HG02885 (cell line): ENCODE data around the gene MAD2L2.
"Not testable (repeated sequence)": the region's sequence is repeated elsewhere in the genome, so short reads cannot be mapped to it uniquely, and the experiment has no call there.

Source experiments
- ATAC-seq: cut with Tn5 transposase; IDR thresholded peaks from one replicate; pipeline ENCODE4 v1.9.1; 2021; ENCODE audit warnings: mild to moderate bottlenecking; ENCODE audit not compliant: unreplicated experiment, poor library complexity

MAD2L2 gene

DNA sequence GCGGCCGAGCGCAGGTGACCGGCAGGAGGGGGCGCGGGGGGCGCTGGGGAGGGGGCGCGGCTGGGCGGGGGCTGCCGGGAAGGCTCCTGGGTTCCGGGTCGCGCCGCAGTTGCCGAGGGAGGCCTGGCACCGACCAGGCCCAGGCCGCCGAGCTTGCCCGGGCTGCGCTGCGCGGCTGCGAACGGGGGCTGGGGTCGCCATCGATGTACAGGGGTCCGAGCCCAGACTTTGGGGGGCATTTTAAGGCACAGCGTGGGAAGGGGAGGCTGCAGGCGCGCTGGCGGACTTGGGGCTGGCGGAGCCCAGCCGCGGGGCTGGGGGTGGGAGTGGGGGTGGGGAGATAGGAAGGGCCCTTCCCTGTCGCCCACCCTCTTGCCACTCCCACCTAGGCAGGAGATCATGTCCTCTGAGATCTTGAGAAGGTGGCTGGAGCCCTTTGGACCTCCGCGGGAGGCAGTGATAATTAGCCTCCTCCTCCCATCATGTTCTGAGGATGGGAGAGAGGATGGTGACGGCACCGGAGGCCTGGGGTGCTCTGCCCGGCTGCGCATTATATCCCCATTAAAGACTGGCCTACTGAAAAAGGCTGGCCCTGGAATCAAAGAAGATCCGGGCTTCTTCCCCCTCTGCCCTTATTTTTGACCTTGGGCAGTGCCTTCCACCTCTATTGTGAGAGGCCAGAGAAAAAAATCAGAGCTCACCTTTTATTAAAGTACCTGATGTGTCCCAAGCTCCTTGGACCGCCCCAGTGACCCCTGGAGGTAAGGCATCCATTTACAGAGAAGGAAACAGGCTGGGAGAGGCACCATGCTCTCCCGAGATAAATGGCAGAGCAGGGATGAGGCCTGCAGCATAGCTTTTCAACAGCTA, 25.8 kb downstream of the MAD2L2 start:
- peak; percentile 27 for ATAC-seq

DNA sequence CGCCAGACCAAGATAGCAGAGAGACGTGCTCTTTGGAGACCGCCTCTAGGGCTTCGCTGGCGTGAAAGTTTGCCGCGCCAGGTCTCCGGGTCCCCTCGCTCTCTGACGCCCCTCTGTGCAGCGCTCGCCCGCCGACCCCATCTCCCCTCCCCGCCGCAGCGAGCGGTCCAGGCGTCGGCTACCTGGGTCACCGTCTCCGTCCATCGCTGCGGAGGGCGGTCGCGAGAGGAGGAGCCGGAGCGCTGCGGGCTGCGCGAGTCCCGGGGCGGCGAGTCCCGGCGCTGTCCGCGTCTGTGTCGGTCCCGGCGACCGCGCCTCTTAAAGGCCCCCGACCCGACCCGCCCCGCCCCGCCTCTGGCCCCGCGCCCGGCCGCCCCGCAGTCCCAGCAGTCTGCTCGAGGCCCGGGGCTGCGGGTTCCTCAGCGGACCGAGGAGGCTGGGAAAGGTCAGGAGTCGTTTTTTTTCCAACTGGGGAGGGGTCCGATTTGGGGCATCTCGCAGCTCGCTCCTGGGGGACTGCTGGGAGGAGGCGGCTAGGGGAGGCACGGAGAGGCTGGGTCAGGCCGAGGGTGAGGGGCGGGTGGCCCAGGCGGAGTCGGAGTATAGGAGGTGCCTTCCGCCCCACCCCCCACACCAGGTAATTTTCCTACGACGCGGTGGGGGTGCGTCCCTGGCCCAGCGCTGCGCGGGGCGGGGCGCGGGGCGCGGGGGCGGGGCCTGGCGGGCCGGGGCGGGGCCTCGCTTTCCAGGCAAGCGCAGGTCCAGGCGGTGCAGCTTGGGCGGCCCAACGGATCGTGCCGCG, 26.6 kb downstream of the MAD2L2 start, which contains the start of the genes FBXO2 and FBXO44:
TSS of gene FBXO2 (minus strand) at position 293 of the 802 bp plus-strand sequence. CDS start at position 204, 89 bp downstream.
TSS of gene FBXO44 (plus strand) at position 741 of the 802 bp plus-strand sequence. CDS start 959 bp downstream, outside the sequence.
- ATAC-seq = peak; percentile 71

DNA sequence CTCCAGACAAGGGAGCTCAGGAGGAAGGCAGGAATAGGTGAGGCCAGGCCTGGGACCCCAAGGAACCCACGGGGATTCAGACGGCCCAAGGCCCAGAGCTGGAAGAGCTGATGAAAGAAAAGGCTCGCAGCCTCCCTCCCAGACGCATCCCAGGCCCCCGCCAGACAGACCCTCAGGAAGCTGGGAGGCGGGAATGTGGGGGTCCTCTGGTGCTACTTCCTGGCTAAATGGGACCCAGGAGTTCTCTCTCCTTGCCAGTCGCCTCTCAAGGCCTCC, 27.1 kb downstream of the MAD2L2 start:
- ATAC-seq = no peak

DNA sequence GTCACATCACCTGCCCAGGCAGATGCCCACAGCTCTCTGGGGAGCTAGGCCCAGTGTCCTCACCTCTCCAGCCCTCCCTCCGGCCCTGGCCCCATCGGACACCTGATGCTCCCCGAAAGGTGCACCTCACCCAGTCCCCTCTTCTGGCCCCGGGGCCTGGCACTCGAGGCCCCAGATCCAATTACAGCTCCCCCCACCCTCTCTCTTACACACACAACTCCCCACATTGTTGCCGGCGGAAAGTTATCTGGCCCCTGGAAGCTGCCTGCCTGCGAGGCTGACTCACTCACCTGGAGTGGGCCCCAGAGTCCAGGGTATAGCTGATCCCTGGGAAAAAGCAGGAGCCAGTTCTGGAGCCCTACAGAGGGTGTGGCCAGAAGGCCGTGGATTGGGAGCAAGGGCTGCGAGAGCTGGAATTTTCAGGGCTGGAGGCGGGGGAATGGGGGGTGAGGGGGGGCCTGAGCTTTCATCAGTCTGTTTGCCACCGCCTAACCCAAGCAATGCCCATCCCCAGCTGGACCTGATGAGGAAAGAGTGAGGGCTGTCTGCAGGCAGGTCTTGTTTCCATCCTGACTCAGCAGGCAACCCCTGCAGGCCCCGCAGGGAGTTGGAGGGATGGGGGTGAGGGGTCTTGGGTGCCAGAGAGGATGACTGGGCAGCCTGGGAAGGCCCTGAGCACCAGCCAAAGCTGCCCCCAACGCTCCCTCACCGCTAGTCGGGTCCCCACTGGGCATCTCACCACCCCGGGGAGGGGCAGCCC, 27.7 kb downstream of the MAD2L2 start:
- ATAC-seq = no peak

DNA sequence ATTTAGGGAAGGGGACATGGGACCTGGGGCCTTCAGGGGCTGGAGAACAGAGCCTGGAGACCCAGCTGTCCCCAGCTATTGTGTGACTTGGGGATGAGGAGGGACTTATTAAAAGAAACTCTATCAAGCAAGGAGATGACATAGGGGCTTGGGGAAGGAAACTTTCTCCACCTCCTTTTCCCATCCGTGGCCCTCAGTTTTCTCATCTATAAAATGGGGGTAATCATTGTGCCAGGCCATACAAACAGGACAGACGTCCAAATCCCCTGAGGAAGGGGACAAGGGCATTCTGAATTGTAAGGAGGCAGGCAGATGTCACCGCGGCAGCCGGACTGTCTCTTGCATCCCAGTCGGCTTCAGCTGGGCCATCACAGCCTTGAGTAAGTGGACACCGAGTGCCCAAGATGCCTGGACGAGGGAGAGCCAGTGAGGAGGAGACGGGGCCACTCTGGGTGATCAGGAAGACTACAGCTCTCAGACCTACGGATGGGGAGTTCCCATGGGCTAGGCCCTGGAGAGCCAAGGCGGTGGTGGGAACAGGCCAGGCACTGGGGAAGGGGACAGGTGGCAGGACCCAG, 28.7 kb downstream of the MAD2L2 start:
- no peak for ATAC-seq

DNA sequence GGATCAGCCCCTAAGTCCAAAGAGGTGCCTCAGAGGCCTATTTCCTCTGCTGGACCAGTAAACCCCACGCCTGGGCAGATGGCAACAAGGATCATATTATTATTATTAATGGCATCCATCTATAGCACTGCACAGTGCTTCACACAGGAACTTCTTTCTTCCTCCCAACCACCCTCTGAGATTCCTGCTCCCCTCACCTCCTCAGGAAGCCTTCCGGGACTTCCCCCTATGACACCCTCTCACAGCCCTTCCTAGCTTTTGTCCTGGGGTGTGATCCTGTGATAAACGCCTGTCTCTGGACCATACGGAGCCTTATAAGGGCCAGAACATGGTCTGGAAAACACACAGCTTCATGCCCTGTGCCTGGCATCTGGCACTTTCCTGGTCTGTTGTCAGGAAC, 29.9 kb downstream of the MAD2L2 start:
- ATAC-seq = no peak

DNA sequence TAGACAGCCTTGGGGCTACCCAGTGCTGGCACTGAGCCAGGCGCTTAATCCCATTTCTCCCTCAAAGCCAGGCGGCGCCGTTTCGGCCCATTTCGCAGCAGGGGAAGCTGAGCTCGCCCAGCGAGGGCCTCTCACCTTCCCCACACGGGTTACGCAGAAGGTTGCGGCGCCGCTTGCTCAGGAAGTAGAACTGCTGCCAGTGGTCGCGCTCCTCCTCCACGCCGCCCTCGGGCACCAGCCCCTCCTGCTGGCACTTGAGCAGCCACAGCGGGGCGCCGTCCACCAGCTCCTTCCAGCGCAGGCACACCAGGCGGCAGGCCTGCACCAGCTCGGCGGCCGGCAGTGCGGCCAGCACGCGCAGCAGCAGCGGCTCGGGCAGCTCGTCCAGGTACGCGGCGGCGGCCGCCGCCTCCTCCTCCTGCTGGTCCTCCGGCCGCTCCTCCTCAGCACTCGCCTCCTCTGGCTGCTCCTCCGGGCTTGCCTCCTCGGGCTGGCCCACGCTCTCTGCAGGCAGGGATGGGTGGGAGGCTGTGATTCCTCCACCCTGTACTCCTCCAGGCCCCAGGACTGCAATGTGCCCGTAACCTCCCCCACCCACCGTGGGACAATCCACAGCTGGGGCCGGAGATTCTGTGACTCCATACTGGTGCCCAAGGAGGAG, 30.5 kb downstream of the MAD2L2 start:
- ATAC-seq = no peak

DNA sequence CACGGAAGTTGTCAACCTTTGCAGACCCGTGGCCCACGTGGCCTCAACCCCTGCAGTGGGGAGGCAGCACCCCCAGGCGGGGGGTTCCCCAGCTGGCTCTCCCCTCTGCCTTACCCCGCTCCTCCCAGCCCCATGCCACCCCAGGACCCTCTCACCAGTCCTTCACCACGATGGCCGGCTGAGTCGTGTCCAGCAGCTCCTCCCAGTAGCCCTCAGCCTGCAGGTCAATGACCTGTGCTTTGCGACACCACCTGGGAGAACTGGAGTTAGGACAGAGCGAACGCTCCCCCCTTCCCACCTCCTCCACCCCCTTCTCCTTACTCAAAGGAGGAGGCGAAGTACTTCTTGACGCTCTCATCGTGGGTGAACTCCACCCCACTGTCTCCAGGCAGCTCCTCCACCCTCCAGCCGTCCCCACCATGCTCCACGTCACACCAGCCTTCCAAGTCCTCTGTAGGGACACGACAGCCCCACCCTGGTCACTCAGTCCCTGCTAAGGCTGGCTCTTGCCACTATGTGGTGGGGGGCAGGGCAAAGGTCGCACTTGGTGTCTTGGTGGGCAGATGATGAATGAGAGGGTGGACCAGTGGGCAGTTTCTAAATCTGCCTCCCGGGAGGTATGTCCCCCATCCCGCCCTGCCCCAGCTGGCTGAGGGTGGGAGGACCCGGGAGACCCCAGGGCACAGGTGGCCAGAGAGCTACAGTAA, 31.2 kb downstream of the MAD2L2 start:
- ATAC-seq = no peak

DNA sequence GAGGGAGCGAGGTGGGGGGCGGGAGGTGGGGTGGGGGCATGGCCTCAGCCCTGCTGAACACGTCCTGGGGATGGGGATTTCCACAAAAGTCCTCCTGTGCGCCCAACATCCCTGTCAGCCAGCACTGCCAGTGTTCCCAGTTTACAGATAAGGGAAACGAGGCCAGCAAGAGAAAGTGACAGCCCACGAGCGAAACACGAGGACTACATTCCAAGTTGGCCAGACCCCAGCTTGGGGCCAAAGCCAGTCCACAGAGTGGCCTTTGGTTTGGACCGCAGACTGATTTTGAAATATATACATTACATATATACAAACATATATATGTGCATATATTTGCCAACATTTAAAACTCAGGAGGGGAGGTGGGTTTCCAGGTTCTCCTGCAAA, 31.7 kb downstream of the MAD2L2 start:
- ATAC-seq = no peak

DNA sequence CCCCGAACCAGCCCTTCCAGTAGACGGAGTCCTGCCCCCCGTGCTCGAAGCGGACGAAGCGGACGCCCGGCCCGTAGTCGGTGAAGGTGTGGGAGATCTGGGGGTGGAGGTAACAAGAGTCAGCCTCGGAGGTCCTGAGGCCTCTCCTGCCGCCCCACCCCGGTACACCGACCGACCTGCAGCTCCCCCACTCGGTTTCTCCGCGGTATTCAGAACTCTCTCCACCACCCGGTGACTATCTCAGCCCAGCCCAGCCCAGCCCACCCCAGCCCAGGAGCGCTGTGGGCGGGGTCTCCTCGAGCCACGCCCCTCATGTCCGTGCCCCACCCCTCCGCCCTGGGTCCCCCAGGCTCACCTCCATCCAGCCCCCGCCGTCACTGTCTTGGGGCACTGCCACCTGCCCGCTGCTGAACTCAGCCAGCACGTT, 32.2 kb downstream of the MAD2L2 start:
- no peak for ATAC-seq

DNA sequence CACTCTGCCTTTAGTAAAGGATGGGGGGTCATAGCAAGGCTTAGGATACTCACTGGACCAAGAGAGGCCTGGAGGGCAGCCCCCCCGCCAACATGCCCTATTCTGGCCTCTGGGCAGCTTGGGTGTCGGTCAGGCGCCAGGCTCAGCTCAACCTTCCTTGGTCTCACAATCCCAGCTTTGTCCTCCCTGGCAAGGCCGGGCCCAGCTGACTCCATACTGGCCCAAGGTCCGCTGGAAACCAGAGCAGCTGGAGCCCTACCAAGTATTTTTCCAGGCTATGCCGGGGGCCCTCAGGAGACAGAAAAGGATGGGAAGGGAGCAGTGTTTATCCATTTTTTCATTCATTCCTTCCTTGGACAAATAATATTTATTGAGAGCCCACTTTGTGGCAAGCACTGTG, 32.9 kb downstream of the MAD2L2 start:
- no peak for ATAC-seq

DNA sequence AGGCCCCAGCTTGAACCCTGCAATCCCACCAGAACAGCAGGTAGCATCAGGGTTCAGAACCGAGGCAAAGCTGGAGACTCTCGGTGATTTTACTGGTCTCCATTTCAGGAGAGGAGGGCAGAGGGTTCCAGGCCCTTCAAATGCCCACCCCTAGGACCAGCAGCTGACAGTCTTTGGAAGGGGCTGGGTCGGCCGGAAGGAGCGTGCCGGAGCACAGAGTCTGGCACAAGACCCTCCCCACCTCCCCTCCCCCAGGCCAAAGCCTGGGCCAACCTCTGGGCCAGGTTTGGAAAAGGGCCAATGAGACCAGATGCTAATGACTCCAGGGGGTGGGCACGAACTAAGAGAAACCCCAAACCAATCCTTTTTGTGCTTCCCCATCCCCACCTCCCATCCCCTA, 33.6 kb downstream of the MAD2L2 start:
- no peak for ATAC-seq

DNA sequence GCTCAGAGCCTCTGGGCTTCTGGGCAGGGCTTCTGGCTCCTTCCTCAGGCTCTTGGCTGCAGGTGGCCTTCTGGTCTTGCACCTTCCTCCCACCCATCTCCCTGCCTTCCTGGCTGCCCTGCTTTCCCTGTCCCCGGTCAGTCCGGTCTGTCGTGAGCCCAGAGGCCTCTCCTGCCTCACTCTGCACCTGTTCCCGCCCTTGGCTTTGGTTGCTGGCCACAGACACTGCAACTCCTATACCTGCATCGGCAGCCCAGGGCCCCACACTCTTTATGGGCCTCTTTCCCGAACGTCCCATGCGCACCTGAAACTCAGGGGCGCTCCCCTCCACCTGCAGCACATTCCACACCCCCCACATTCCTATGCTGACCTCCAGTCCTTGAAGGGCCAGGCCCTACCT, 34.6 kb downstream of the MAD2L2 start:
- ATAC-seq = no peak

DNA sequence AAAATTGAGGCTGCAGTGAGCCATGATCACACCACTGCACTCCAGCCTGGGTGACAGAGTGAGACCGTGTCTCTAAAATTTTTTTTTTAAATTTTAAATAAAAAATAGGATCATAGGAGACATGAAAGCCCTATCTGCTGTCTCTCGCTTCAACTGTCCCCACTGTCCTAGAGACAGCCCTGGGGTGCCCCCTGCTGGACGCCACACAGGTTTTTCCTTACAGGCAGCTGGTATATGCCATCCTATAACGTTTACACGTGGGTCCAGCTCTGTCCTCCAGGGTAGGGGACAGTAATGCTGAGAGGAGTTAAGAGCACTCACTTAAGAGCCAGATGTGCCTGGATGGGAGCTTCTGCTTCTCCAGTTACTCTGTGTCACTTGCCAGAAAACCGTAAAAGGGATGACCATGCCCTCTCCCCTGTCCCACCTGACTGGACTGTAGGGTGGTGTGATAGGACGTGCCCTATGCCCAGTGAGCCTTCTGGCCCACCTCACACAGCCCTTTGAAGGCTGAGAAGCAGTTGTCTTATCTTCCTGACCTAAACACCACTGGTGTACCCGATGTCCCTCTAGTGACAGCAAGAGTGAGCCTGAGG, 35.2 kb downstream of the MAD2L2 start:
- no peak for ATAC-seq

DNA sequence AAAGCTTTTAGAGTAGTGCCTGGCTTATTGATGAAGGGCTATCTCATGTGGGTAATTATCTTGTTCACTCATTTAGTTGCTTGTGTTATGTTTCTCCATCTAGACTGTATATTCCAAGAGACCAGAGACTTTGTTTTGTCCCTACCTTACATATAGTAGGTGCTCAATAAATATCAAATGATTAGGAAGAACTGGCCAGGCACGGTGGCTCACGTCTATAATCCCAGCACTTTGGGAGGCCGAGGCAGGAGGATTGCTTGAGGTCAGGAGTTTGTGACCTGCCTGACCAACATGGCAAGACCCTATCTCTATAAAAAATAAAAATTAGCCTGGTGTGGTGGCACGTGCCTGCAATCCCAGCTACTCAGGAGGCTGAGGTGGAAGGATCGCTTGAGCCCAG, 35.7 kb downstream of the MAD2L2 start:
- ATAC-seq = no peak

DNA sequence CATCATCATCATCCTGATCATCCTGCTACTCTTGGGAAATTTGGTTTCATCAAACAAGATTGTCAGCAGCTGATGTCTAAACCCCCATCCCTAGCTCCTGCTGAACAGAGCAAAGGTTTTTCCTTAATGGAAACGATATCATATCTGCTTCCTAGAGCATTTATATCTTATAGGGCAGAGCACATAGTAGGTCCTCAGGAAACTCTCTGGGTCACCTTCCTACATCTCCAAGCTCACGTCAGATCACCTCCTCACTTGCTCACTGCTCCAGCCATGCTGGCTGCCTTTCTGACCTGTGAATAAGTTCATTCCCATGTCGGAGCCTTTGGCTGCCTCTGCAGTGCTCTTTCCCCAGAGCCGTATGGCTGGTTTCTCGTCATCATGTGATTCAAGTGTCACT, 37.2 kb downstream of the MAD2L2 start:
- no peak for ATAC-seq

DNA sequence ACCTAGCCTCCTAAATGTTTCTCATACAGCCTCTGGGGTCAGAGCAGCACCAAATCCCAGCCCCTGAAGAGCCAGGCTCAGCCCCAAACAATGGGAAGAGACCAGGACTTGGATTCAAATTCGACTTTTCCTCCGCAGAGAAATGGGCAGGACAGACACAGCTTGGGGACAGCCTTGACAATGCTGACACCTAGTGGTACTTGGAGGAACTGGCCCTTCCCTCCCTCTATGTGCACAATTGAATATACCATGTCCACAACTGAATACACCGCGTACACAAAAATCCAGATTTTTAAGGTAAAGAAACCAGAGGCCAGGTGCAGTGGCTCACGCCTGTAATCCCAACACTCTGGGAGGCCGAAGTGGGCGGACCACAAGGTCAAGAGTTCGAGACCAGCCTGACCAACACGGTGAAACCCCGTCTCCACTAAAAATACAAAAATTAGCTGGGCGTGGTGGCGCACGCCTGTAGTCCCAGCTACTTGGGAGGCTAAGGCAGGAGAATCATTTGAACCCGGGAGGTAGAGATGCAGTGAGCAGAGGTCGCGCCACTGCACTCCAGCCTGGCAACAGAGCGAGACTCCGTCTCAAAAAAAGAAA, 38.4 kb downstream of the MAD2L2 start:
- not testable (repeated sequence) for ATAC-seq

DNA sequence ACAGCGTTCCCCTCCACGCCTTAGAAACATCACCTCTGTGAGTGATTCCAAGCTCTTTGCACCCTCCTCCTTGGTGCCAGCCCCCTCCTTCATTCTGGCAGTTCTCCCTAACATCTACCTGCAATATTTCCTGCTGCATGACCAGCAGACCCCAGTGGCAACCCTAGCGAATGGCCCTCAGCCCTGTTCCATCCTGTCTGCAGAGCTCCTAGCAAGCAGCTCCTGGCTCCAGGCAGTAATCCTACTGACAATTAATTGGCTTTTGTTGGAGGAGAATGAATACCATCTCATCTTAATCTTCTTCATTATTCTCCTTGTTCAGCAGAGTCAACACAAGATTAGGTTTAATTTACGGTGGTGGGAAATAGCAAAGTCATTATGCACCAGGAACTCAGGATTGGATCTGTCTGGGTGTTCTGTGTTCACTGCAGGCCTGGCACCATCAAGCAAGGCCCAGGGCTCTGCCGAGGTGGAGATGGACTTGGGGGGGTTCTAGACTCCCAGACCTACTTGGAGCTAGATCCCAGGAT, 39.1 kb downstream of the MAD2L2 start:
- no peak for ATAC-seq
